Measurements from ENCODE around the gene IER5.

GRCh38 chr1:181100934-181101333, 12.4 kb downstream of the IER5 start:
- TF ChIP-seq, protein P1, sequence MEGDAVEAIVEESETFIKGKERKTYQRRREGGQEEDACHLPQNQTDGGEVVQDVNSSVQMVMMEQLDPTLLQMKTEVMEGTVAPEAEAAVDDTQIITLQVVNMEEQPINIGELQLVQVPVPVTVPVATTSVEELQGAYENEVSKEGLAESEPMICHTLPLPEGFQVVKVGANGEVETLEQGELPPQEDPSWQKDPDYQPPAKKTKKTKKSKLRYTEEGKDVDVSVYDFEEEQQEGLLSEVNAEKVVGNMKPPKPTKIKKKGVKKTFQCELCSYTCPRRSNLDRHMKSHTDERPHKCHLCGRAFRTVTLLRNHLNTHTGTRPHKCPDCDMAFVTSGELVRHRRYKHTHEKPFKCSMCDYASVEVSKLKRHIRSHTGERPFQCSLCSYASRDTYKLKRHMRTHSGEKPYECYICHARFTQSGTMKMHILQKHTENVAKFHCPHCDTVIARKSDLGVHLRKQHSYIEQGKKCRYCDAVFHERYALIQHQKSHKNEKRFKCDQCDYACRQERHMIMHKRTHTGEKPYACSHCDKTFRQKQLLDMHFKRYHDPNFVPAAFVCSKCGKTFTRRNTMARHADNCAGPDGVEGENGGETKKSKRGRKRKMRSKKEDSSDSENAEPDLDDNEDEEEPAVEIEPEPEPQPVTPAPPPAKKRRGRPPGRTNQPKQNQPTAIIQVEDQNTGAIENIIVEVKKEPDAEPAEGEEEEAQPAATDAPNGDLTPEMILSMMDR (conservative IDR thresholded peaks at IDR 0.05): no peak
- no peak for TF ChIP-seq EZH2 (IDR thresholded peaks at IDR 0.05; ENCODE audit: low read depth)

All from PC-9 (cell line).